PC-3 (cell line): ENCODE measurements around the gene GCNT3. TPM values are rescaled to one million over a fixed set of nuclear protein-coding genes. Genes with fewer than 3 reads are reported as not detected.
"Not testable (repeated sequence)": the region's sequence is repeated elsewhere in the genome, so short reads cannot be mapped to it uniquely, and the experiment has no call there.

Experiments used
- ATAC-seq: fragments of 200-7000 bp; cut with Tn5 transposase; 2 replicates; pipeline ENCODE4 v1.9.1; 2020; ENCODE audit warnings: mild to moderate bottlenecking, moderate library complexity
- BruUV-seq: library from RNA; stranded (reverse); fragments of 400-500 nt; replicated peaks from 2 replicates; lab custom pipeline; 2021; lab: Mats Ljungman, UMichigan
- CTCF ChIA-PET: fragments of 300-600 bp; sonication (Branson Sonifier 250); formaldehyde crosslinking; loops from one replicate; lab custom pipeline; 2022; ENCODE audit warnings: antibody characterized with exemption; lab: Charles Lee
- POLR2A ChIA-PET: fragments of 300-600 bp; sonication (Branson Sonifier 250); formaldehyde crosslinking; loops from one replicate; lab custom pipeline; 2022; ENCODE audit warnings: antibody characterized with exemption; ENCODE audit not compliant: unreplicated experiment; lab: Charles Lee
- DNase-seq: peaks from one replicate; pipeline ENCODE4 v3.0.0-alpha.2; 2015
- H2AFZ ChIP-seq: fragments of 300-600 bp; sonication (generic); 2 replicates; pipeline ENCODE4 v1.6.0; 2016; ENCODE audit warnings: antibody characterized with exemption, low read length
- H3F3A ChIP-seq: fragments of 300-600 bp; sonication (generic); one replicate; pipeline ENCODE4 v1.6.0; 2017; ENCODE audit warnings: antibody characterized with exemption, low read length, control low read depth, mild to moderate bottlenecking; ENCODE audit not compliant: unreplicated experiment
- H3K27ac ChIP-seq: fragments of 300-600 bp; sonication (generic); 2 replicates; pipeline ENCODE4 v1.5.1; 2016; ENCODE audit warnings: mild to moderate bottlenecking, low read length
- H3K27me3 ChIP-seq: fragments of 300-600 bp; sonication (generic); 2 replicates; pipeline ENCODE4 v1.6.1; 2016; ENCODE audit warnings: low read length, mixed read lengths
- H3K36me3 ChIP-seq: fragments of 300-600 bp; sonication (generic); 2 replicates; pipeline ENCODE4 v1.6.1; 2016; ENCODE audit warnings: low read depth, mixed run types, low read length, mixed read lengths
- H3K4me1 ChIP-seq: fragments of 300-600 bp; sonication (generic); 2 replicates; pipeline ENCODE4 v1.5.1; 2016; ENCODE audit warnings: low read length; ENCODE audit not compliant: insufficient read depth
- H3K4me2 ChIP-seq: fragments of 300-600 bp; sonication (generic); 2 replicates; pipeline ENCODE4 v1.6.0; 2016; ENCODE audit warnings: low read length
- H3K4me3 ChIP-seq: fragments of 300-600 bp; sonication (generic); 2 replicates; pipeline ENCODE4 v1.5.1; 2016; ENCODE audit warnings: mild to moderate bottlenecking, low read length, mixed read lengths
- H3K79me2 ChIP-seq: fragments of 300-600 bp; sonication (generic); 2 replicates; pipeline ENCODE4 v1.6.1; 2017; ENCODE audit warnings: low read length, mixed read lengths
- H3K9ac ChIP-seq: fragments of 300-600 bp; sonication (generic); 2 replicates; pipeline ENCODE4 v1.6.0; 2016; ENCODE audit warnings: mild to moderate bottlenecking, low read length
- H3K9me2 ChIP-seq: fragments of 300-600 bp; sonication (generic); replicated peaks from 2 replicates; pipeline ENCODE4 v1.6.1; 2016; ENCODE audit warnings: mixed run types, low read length, mixed read lengths
- H3K9me3 ChIP-seq: fragments of 300-600 bp; sonication (generic); 2 replicates; pipeline ENCODE4 v1.6.1; 2016; ENCODE audit warnings: low read length, mixed read lengths
- H4K20me1 ChIP-seq: fragments of 300-600 bp; sonication (generic); 2 replicates; pipeline ENCODE4 v1.6.1; 2016; ENCODE audit warnings: low read length, mixed read lengths
- EZH2 ChIP-seq: fragments of 300-600 bp; sonication (generic); IDR thresholded peaks from one replicate; pipeline ENCODE4 v1.6.1; 2017; ENCODE audit warnings: antibody characterized with exemption, mild to moderate bottlenecking, low read length; ENCODE audit not compliant: unreplicated experiment
- EZH2phosphoT487 ChIP-seq: fragments of 300-600 bp; sonication (generic); IDR thresholded peaks from 2 replicates; pipeline ENCODE4 v1.6.1; 2018; ENCODE audit warnings: mild to moderate bottlenecking, antibody characterized with exemption, low read length, borderline replicate concordance
- intact Hi-C: fragments of 100-400 bp; cut with micrococcal nuclease; formaldehyde crosslinking; loops from 2 replicates; pipeline ENCODE4 v1.9.0; 2023
- total RNA-seq: library from RNA; depleted of rRNA; stranded (reverse); fragments of >200 nt; gene quantifications from 2 replicates; pipeline ENCODE4 v1.2.3, GENCODE V29; 2014
- TF ChIP-seq, protein P1 (sequence below): fragments of 300-600 bp; sonication (generic); conservative IDR thresholded peaks from 2 replicates; pipeline ENCODE4 v1.5.1; 2017; ENCODE audit warnings: antibody characterized with exemption, low read depth, mild to moderate bottlenecking, low read length

Gene GCNT3
- total RNA-seq, 1 experiment from 2014 or later, result 0.18 TPM

DNA sequence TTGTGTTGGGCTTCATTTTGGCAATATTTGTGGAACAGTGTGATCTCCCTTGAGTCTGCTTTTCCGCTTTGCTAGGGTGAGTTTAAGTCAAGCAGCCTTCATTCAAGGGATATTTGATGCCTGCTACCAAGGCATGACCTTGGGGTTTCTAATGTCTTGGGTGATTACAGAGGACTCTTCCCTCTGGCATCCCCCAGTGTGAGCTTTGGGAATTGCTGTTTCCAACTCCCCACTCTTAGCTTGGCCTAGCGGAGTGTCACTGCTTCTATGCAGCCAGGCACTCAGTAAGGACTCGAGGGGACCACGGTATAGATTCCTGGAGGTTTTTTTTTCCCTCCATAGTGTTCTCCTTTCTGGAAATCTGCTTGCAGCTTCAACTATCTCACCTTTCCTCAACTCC, 21.1 kb downstream of the GCNT3 start:
- no peak overlapping the region for H3K9ac ChIP-seq
- H3K27ac ChIP-seq, result no peak overlapping the region
- H3K9me3 ChIP-seq, result no peaks in the 10 kb centered on the region
- no peaks in the 10 kb centered on the region for H3K27me3 ChIP-seq
- CTCF ChIA-PET, result interaction anchor here (0.6 to 1.0 kb wide), 2 partner anchors 99 to 101 kb away, joined by 4 read pairs; no protein-coding TSS in a partner anchor
- H3F3A ChIP-seq, result no peaks in the 10 kb centered on the region
- TF ChIP-seq EZH2, result no peak
- TF ChIP-seq EZH2phosphoT487, result no peak
- TF ChIP-seq, protein P1, sequence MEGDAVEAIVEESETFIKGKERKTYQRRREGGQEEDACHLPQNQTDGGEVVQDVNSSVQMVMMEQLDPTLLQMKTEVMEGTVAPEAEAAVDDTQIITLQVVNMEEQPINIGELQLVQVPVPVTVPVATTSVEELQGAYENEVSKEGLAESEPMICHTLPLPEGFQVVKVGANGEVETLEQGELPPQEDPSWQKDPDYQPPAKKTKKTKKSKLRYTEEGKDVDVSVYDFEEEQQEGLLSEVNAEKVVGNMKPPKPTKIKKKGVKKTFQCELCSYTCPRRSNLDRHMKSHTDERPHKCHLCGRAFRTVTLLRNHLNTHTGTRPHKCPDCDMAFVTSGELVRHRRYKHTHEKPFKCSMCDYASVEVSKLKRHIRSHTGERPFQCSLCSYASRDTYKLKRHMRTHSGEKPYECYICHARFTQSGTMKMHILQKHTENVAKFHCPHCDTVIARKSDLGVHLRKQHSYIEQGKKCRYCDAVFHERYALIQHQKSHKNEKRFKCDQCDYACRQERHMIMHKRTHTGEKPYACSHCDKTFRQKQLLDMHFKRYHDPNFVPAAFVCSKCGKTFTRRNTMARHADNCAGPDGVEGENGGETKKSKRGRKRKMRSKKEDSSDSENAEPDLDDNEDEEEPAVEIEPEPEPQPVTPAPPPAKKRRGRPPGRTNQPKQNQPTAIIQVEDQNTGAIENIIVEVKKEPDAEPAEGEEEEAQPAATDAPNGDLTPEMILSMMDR, result peak; percentile 37; the same call in 1 of the 2 replicates
- no peaks in the 10 kb centered on the region for H3K36me3 ChIP-seq
- H3K4me3 ChIP-seq, result no peak overlapping the region
- no peaks in the 10 kb centered on the region for H3K9me2 ChIP-seq
- peak; percentile 28 for DNase-seq
- BruUV-seq, result no TSS peak
- POLR2A ChIA-PET, result interaction anchor here (0.6 kb wide), 1 partner anchor 19 kb away, joined by 3 read pairs; no protein-coding TSS in a partner anchor
- H3K4me1 ChIP-seq, result no peaks in the 10 kb centered on the region
- H3K79me2 ChIP-seq, result no peaks in the 10 kb centered on the region
- no peak overlapping the region for H3K4me2 ChIP-seq
- ATAC-seq, result peak; percentile 45; the same call in 1 of the 2 replicates
- no peak overlapping the region for H2AFZ ChIP-seq
- no peaks in the 10 kb centered on the region for H4K20me1 ChIP-seq
- intact Hi-C loops, result no loop called here

DNA sequence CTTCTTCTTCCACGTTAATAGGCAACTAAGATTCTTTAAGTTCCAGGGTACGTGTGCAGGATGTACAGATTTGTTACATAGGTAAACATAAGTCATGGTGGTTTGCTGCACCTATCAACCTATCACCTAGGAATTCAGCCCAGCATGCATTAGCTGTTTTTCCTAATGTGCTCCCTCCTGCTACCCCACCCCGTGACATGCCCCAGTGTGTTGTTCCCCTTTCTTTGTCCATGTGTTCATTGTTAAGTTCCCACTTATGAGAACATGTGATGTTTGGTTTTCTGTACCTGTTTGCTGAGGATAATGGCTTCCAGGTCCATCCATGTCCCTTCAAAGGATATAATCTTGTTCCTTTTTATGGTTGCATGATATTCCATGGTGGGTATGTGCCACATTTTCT, 24.6 kb downstream of the GCNT3 start:
- Histone ChIP-seq H3K36me3 (peaks cover 6% of the 10 kb centered on the region; the same call in 1 of the 2 replicates), H4K20me1 (no peaks in the 10 kb centered on the region), H3K27me3 (no peaks in the 10 kb centered on the region), H3K4me3 (no peak overlapping the region), H3K4me1 (no peaks in the 10 kb centered on the region), H2AFZ (no peak overlapping the region), H3K4me2 (no peak overlapping the region), H3F3A (no peaks in the 10 kb centered on the region), H3K79me2 (no peaks in the 10 kb centered on the region), H3K9me3 (no peaks in the 10 kb centered on the region), H3K9ac (no peak overlapping the region), H3K27ac (no peak overlapping the region), H3K9me2 (no peaks in the 10 kb centered on the region)
- ATAC-seq (no peak), DNase-seq (peak; percentile 9)
- intact Hi-C loops, result no loop called here
- TF ChIP-seq EZH2phosphoT487, result no peak
- TF ChIP-seq EZH2, result no peak
- TF ChIP-seq, protein P1, result no peak
- BruUV-seq, result TSS peak; percentile 23
- POLR2A ChIA-PET, result interaction anchor here (0.5 kb wide), 1 partner anchor 104 kb away, joined by 4 read pairs; no protein-coding TSS in a partner anchor
- CTCF ChIA-PET, result no interaction called here

DNA sequence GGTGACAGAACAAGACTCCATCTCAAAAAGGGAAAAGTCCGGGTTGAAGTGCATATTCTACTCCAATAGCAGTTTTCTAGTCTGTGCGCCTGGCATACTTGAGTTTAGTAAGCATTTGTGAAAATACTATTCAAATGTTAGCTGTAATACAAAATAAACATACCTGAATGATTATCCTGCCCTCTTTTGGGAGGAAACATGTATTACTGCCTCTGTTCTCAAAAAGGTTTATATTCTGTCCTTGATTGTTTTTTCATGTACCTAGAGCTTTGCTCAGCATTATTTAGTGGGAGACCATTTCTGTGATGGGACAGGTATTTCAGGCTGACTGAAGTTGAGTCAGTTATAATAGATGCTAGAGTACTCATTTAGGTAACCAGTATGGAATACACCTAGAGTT, 25.9 kb downstream of the GCNT3 start:
- H3K9ac ChIP-seq, H3K9me2 ChIP-seq, BruUV-seq, H2AFZ ChIP-seq, H3K27me3 ChIP-seq, DNase-seq, intact Hi-C loops, H3K9me3 ChIP-seq, H4K20me1 ChIP-seq, H3K27ac ChIP-seq, H3K79me2 ChIP-seq, H3K36me3 ChIP-seq, ATAC-seq, H3F3A ChIP-seq, H3K4me1 ChIP-seq, H3K4me3 ChIP-seq, H3K4me2 ChIP-seq: not testable (repeated sequence)
- ChIA-PET CTCF (interaction anchor here (0.7 to 1.0 kb wide), 2 partner anchors 105 to 108 kb away, joined by 3 to 4 read pairs; no protein-coding TSS in a partner anchor), POLR2A (interaction anchor here (0.5 kb wide), 1 partner anchor 43 kb away, joined by 3 read pairs; no protein-coding TSS in a partner anchor)
- TF ChIP-seq, protein P1, result peak; percentile 29; the same call in 1 of the 2 replicates
